Uterus (tissue), 4 donors: ENCODE measurements around the gene PCK2. TPM values are rescaled to one million over a fixed set of nuclear protein-coding genes. Genes with fewer than 3 reads are reported as not detected.

Source experiments
- DNase-seq, 2 donors: peaks; one replicate each; pipeline ENCODE4 v3.0.0-alpha.2; 2019 to 2020
- H3K27ac ChIP-seq, 2 donors: fragments of 200-600 bp; sonication (generic); 1 replicate in 1 of 2; 2 replicates in 1 of 2; pipeline ENCODE4 v1.5.1; 2016 to 2018
- H3K27me3 ChIP-seq, 2 donors: fragments of 200-600 bp; sonication (generic); one replicate each; pipeline ENCODE4 v1.5.1; 2018 to 2019; ENCODE audit warnings: control low read depth in 1 of 2
- H3K36me3 ChIP-seq, 2 donors: fragments of 200-600 bp; sonication (generic); one replicate each; pipeline ENCODE4 v1.5.1; 2019; ENCODE audit warnings: control low read depth in 1 of 2
- H3K4me1 ChIP-seq, 2 donors: fragments of 200-600 bp; sonication (generic); one replicate each; pipeline ENCODE4 v1.5.1; 2018 to 2019; ENCODE audit warnings: control low read depth in 1 of 2
- H3K4me3 ChIP-seq, 2 donors: fragments of 200-600 bp; sonication (generic); 1 replicate in 1 of 2; 2 replicates in 1 of 2; pipeline ENCODE4 v1.5.1; 2018 to 2019; ENCODE audit warnings: mild to moderate bottlenecking in 1 of 2
- H3K9me3 ChIP-seq, 2 donors: fragments of 200-600 bp; sonication (generic); one replicate each; pipeline ENCODE4 v1.5.1; 2019; ENCODE audit warnings: control low read depth in 1 of 2
- CTCF ChIP-seq, 4 experiments: fragments of 200-600 bp in 2 of 4; fragments of 450-650 bp in 2 of 4; sonication (generic) in 2 of 4; IDR thresholded peaks; one replicate each; pipeline ENCODE4 v1.5.1; 2016 to 2019; ENCODE audit warnings: antibody characterized with exemption in 4 of 4, mild to moderate bottlenecking in 2 of 4, moderate library complexity in 1 of 4
- POLR2A ChIP-seq, 2 donors: fragments of 450-650 bp; IDR thresholded peaks; one replicate each; pipeline ENCODE4 v1.6.1; 2016; ENCODE audit warnings: antibody characterized with exemption in 2 of 2, mild to moderate bottlenecking in 1 of 2, moderate library complexity in 1 of 2
- intact Hi-C: fragments of 100-400 bp; cut with DNase I; formaldehyde crosslinking; loops from one replicate; pipeline ENCODE4 v1.15.1; 2023; ENCODE audit warnings: low total_unique reads
- total RNA-seq, 4 donors: library from RNA; depleted of rRNA in 3 of 4; stranded (reverse); fragments of >200 nt in 3 of 4; gene quantifications; one replicate each; pipeline versions ENCODE4 v1.1.0 to v1.2.4, GENCODE V29; 2014 to 2023
- donor health status: DM: yes; HTN: yes; CAD: no.

Gene PCK2
- total RNA-seq, 4 donors from 2014 or later: 13.1 to 19.4 (median 15.1) TPM; not detected in 1

- Histone ChIP-seq H3K4me1 (no peaks in the 10 kb centered on the region), H3K9me3 (no peaks in the 10 kb centered on the region), H3K36me3 (no peaks in the 10 kb centered on the region), H3K4me3 (no peak overlapping the region), H3K27me3 (no peaks in the 10 kb centered on the region), H3K27ac (no peak overlapping the region)
- DNase-seq: no peak
- intact Hi-C loops: no loop called here
- TF ChIP-seq CTCF (IDR thresholded peaks at IDR 0.05) (no peak), POLR2A (IDR thresholded peaks at IDR 0.05) (no peak)
Observed at GRCh38 chr14:24072881-24073877, 20.9 kb upstream of the PCK2 start.

- Histone ChIP-seq H3K36me3 (no peaks in the 10 kb centered on the region), H3K27ac (no peak overlapping the region), H3K9me3 (no peaks in the 10 kb centered on the region), H3K4me3 (no peak overlapping the region), H3K4me1 (no peaks in the 10 kb centered on the region), H3K27me3 (no peaks in the 10 kb centered on the region)
- intact Hi-C loops: no loop called here
- TF ChIP-seq POLR2A (IDR thresholded peaks at IDR 0.05): no peak
- no peak for TF ChIP-seq CTCF (IDR thresholded peaks at IDR 0.05)
- no peak for DNase-seq
Observed at GRCh38 chr14:24074625-24075484, 19.3 kb upstream of the PCK2 start.

GRCh38 chr14:24075485-24076301 is 18.4 kb upstream of the PCK2 start:
- Histone ChIP-seq H3K27me3 (no peaks in the 10 kb centered on the region), H3K4me3 (no peak overlapping the region), H3K36me3 (no peaks in the 10 kb centered on the region), H3K27ac (no peak overlapping the region), H3K9me3 (no peaks in the 10 kb centered on the region), H3K4me1 (no peaks in the 10 kb centered on the region)
- DNase-seq: no peak
- no peak for TF ChIP-seq CTCF (IDR thresholded peaks at IDR 0.05)
- no peak for TF ChIP-seq POLR2A (IDR thresholded peaks at IDR 0.05)
- intact Hi-C loops: no loop called here

GRCh38 chr14:24076302-24076601 is 17.9 kb upstream of the PCK2 start:
- Histone ChIP-seq H3K9me3 (no peaks in the 10 kb centered on the region), H3K4me1 (no peaks in the 10 kb centered on the region), H3K4me3 (no peak overlapping the region), H3K36me3 (no peaks in the 10 kb centered on the region), H3K27me3 (no peaks in the 10 kb centered on the region), H3K27ac (no peak overlapping the region)
- TF ChIP-seq POLR2A (IDR thresholded peaks at IDR 0.05) (no peak), CTCF (IDR thresholded peaks at IDR 0.05) (no peak)
- no peak for DNase-seq
- intact Hi-C loops: no loop called here
